Chondrocyte (in vitro differentiated cells): ENCODE data around the gene IGLL5. TPM values are rescaled to one million over a fixed set of nuclear protein-coding genes. Genes with fewer than 3 reads are reported as not detected.

Experiments
- DNase-seq: peaks from one replicate; pipeline ENCODE4 v3.0.0; 2021; ENCODE audit warnings: mixed read lengths, low spot score
- H3K27ac Mint-ChIP-seq: one replicate; pipeline ENCODE4 v1.8.0; 2021; ENCODE audit warnings: mild to moderate bottlenecking, moderate library complexity, mixed read lengths; ENCODE audit not compliant: unreplicated experiment
- H3K27me3 Mint-ChIP-seq: 2 replicates; pipeline ENCODE4 v1.8.0; 2021; ENCODE audit warnings: low read depth, mixed read lengths
- H3K36me3 Mint-ChIP-seq: 2 replicates; pipeline ENCODE4 v1.8.0; 2021; ENCODE audit warnings: low read depth, mixed read lengths
- H3K4me1 Mint-ChIP-seq: 2 replicates; pipeline ENCODE4 v1.8.0; 2021; ENCODE audit warnings: low read depth, mild to moderate bottlenecking, mixed read lengths
- H3K4me3 Mint-ChIP-seq: one replicate; pipeline ENCODE4 v1.8.0; 2021; ENCODE audit warnings: mild to moderate bottlenecking, moderate library complexity, mixed read lengths; ENCODE audit not compliant: unreplicated experiment
- H3K9me3 Mint-ChIP-seq: 2 replicates; pipeline ENCODE4 v1.8.0; 2021; ENCODE audit warnings: low read depth, mixed read lengths
- CTCF ChIP-seq: fragments of 200-600 bp; sonication (generic); IDR thresholded peaks from 2 replicates; pipeline ENCODE4 v1.5.0; 2021; ENCODE audit warnings: antibody characterized with exemption, mild to moderate bottlenecking, moderate library complexity
- total RNA-seq: library from RNA; stranded (reverse); gene quantifications from 3 replicates; pipeline ENCODE4 v1.2.1, GENCODE V29; 2021

The IGLL5 gene
- total RNA-seq, 1 donor from 2014 or later, result not detected

GRCh38 chr22:22842085-22842484, 45.5 kb upstream of the IGLL5 start:
- no peak for DNase-seq
- TF ChIP-seq CTCF, result no peak
- Mint-ChIP-seq H3K4me3 (no peak overlapping the region), H3K4me1 (no peaks in the 10 kb centered on the region), H3K27me3 (peaks cover 58% of the 10 kb centered on the region), H3K9me3 (peaks cover 17% of the 10 kb centered on the region), H3K27ac (no peak overlapping the region), H3K36me3 (no peaks in the 10 kb centered on the region)

GRCh38 chr22:22843848-22844247, 43.8 kb upstream of the IGLL5 start:
- no peak overlapping the region for H3K27ac Mint-ChIP-seq
- H3K4me1 Mint-ChIP-seq, result no peaks in the 10 kb centered on the region
- H3K9me3 Mint-ChIP-seq, result peaks cover 17% of the 10 kb centered on the region
- no peaks in the 10 kb centered on the region for H3K36me3 Mint-ChIP-seq
- no peak for DNase-seq
- H3K27me3 Mint-ChIP-seq, result peaks cover 63% of the 10 kb centered on the region
- no peak overlapping the region for H3K4me3 Mint-ChIP-seq
- no peak for TF ChIP-seq CTCF

GRCh38 chr22:22847241-22847640, 40.4 kb upstream of the IGLL5 start:
- peaks cover 8% of the 10 kb centered on the region for H3K9me3 Mint-ChIP-seq
- H3K4me3 Mint-ChIP-seq, result no peak overlapping the region
- no peak overlapping the region for H3K27ac Mint-ChIP-seq
- H3K27me3 Mint-ChIP-seq, result peaks cover 52% of the 10 kb centered on the region
- no peaks in the 10 kb centered on the region for H3K4me1 Mint-ChIP-seq
- no peak for DNase-seq
- no peaks in the 10 kb centered on the region for H3K36me3 Mint-ChIP-seq
- no peak for TF ChIP-seq CTCF

GRCh38 chr22:22848364-22848866, 39.2 kb upstream of the IGLL5 start:
- no peaks in the 10 kb centered on the region for H3K36me3 Mint-ChIP-seq
- no peak overlapping the region for H3K27ac Mint-ChIP-seq
- peak; percentile 94 for TF ChIP-seq CTCF
- no peaks in the 10 kb centered on the region for H3K4me1 Mint-ChIP-seq
- no peak overlapping the region for H3K4me3 Mint-ChIP-seq
- no peak for DNase-seq
- peaks cover 60% of the 10 kb centered on the region for H3K27me3 Mint-ChIP-seq
- peaks cover 6% of the 10 kb centered on the region for H3K9me3 Mint-ChIP-seq

- Mint-ChIP-seq H3K27ac (no peak overlapping the region), H3K36me3 (no peaks in the 10 kb centered on the region), H3K4me1 (no peaks in the 10 kb centered on the region), H3K4me3 (no peak overlapping the region), H3K9me3 (peaks cover 6% of the 10 kb centered on the region), H3K27me3 (peaks cover 63% of the 10 kb centered on the region)
- DNase-seq, result no peak
- no peak for TF ChIP-seq CTCF
These were observed 37.7 kb upstream of the IGLL5 start for GRCh38 chr22:22849640-22850610.
